ENCODE results near the gene ZNF366.

ZNF366 gene

GRCh38 chr5:72464071-72464470, 43.1 kb downstream of the ZNF366 start:
- no peak for DNase-seq (ENCODE audit: extremely low spot score)
- no peak for TF ChIP-seq CTCF (IDR thresholded peaks at IDR 0.05; ENCODE audit: control extremely low read depth, extremely low read depth, low read depth, missing control alignments)
- ChIA-PET POLR2A (no interaction called here), CTCF (interaction anchor here (0.9 to 2.0 kb wide), 8 partner anchors 10 to 355 kb away, joined by 3 to 12 read pairs (median 4); no protein-coding TSS in a partner anchor)

GRCh38 chr5:72463449-72464052, 43.7 kb downstream of the ZNF366 start:
- ChIA-PET CTCF (interaction anchor here (0.8 to 2.0 kb wide), 11 partner anchors 9 to 356 kb away, joined by 3 to 12 read pairs (median 4); no protein-coding TSS in a partner anchor), POLR2A (no interaction called here)
- no peak for DNase-seq (ENCODE audit: extremely low spot score)
- TF ChIP-seq CTCF (IDR thresholded peaks at IDR 0.05; ENCODE audit: control extremely low read depth, extremely low read depth, low read depth, missing control alignments), result no peak

- DNase-seq (ENCODE audit: extremely low spot score), result no peak
- POLR2A ChIA-PET, result no interaction called here
- no peak for TF ChIP-seq CTCF (IDR thresholded peaks at IDR 0.05; ENCODE audit: control extremely low read depth, extremely low read depth, low read depth, missing control alignments)
- CTCF ChIA-PET, result interaction anchor here (2.7 kb wide), 1 partner anchor 10 kb away, joined by 6 read pairs; no protein-coding TSS in a partner anchor
Observed at GRCh38 chr5:72460413-72460812, 46.8 kb downstream of the ZNF366 start.

GRCh38 chr5:72459913-72460312, 47.3 kb downstream of the ZNF366 start:
- POLR2A ChIA-PET, result no interaction called here
- no peak for DNase-seq (ENCODE audit: extremely low spot score)
- TF ChIP-seq CTCF (IDR thresholded peaks at IDR 0.05; ENCODE audit: control extremely low read depth, extremely low read depth, low read depth, missing control alignments), result no peak
- CTCF ChIA-PET, result interaction anchor here (2.7 kb wide), 1 partner anchor 9 kb away, joined by 6 read pairs; no protein-coding TSS in a partner anchor

- no peak for DNase-seq (ENCODE audit: extremely low spot score)
- no peak for TF ChIP-seq CTCF (IDR thresholded peaks at IDR 0.05; ENCODE audit: control extremely low read depth, extremely low read depth, low read depth, missing control alignments)
- ChIA-PET POLR2A (no interaction called here), CTCF (interaction anchor here (0.7 to 2.7 kb wide), 3 partner anchors 8 to 64 kb away, joined by 3 to 6 read pairs (median 3); no protein-coding TSS in a partner anchor)
Observed at GRCh38 chr5:72459089-72459661, 48.0 kb downstream of the ZNF366 start.

GRCh38 chr5:72458407-72458806, 48.8 kb downstream of the ZNF366 start:
- DNase-seq (ENCODE audit: extremely low spot score), result no peak
- POLR2A ChIA-PET, result no interaction called here
- no peak for TF ChIP-seq CTCF (IDR thresholded peaks at IDR 0.05; ENCODE audit: control extremely low read depth, extremely low read depth, low read depth, missing control alignments)
- CTCF ChIA-PET, result interaction anchor here (1.1 to 2.7 kb wide), 2 partner anchors 8 to 13 kb away, joined by 3 to 6 read pairs; no protein-coding TSS in a partner anchor

All from GM10248 (cell line).